NK-92 (cell line): ENCODE data around the gene SSTR4.
"Not testable (repeated sequence)": the region's sequence is repeated elsewhere in the genome, so short reads cannot be mapped to it uniquely, and the experiment has no call there.

ENCODE experiments used
- DNase-seq: peaks from one replicate; lab custom pipeline; 2025; ENCODE audit not compliant: unreplicated experiment; lab: John Stamatoyannopoulos, UW

Gene SSTR4

GRCh38 chr20:23018432-23018831 lies 16.7 kb upstream of the SSTR4 start:
- DNase-seq, result no peak

- no peak for DNase-seq
Measured at GRCh38 chr20:23018941-23019340, 16.2 kb upstream of the SSTR4 start.

- DNase-seq, result no peak
Measured at GRCh38 chr20:23019403-23019802, 15.7 kb upstream of the SSTR4 start.

DNA sequence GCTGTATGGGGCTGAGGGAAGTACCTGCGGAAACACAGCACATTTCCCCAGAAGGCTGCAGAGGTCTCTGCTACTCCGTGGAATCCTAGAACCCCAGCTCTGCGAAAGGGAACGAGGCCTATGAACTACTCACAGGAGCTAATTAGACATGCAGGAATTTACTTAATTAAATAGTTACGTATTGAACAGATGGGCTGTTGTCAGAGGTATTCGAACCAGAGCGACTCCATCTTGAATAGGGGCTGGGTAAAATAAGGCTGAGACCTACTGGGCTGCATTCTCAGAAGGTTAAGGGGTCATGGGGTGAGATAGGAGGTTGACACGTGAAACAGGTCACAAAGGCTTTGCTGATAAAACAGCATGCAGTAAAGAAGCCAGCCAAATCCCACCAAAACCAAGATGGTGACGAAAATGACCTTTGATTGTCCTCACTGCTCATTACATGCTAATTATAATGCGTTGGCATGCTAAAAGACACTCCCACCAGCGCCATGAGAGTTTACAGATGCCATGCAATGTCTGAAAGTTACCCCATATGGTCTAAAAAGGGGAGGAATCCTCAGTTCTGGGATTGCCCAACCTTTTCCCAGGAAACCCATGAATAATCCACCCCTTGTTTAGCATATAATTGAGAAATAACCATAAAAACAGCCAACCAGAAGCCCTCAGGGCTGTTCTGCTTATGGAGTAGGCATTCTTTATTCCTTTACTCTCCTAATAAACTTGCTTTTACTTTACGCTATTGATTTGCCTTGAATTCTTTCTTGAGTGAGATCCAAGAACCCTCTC lies 14.7 kb upstream of the SSTR4 start:
- DNase-seq, result no peak

DNA sequence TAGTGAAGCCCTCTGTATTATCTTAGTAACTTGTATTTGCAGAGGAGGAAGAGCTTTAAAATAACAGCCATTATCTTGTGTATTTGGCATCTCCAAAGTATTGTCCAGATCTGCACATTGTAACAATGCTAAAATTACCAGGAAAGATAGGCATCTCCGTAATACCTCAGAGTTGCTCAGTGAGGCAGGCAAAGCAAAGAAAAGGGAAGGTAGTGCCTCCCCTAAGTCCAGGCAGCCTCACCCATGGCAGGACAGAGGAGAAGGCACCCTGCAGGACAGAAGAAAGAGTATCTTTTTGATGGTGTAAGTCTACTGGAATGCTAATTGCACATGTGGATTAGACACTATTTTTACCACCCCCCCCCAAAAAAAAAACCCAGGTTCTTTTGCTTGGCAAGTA lies 13.6 kb upstream of the SSTR4 start:
- DNase-seq, result no peak

- no peak for DNase-seq
Measured at GRCh38 chr20:23021951-23022350, 13.2 kb upstream of the SSTR4 start.

GRCh38 chr20:23022849-23023248 lies 12.3 kb upstream of the SSTR4 start:
- no peak for DNase-seq

DNA sequence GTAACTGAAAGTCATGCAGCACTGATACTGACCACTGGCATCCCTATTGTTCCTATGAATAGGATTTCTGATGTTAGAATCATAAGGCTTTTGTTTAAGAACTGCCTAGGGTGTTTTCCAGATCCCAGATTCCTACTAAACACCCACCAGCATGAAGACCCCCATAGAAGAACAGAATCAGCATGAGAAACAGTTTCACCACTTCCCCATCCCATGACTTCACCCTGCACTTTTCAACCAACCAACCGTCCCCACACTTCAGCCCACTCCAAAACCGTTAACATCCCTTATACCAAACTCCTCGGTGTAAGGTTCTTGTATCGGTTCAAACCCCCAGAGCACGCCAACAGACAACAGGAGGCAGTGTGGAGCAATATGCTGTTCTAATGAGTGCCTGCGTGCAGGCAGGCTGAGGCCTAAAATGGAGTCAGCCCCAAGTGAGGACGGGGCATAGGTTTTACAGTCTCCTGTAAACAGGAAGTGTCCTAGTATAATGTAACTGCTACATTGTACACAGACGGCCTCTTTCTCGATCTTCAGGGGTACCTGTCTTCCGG lies 11.4 kb upstream of the SSTR4 start:
- no peak for DNase-seq

- DNase-seq, result no peak
Measured at GRCh38 chr20:23024701-23025100, 10.4 kb upstream of the SSTR4 start.

DNA sequence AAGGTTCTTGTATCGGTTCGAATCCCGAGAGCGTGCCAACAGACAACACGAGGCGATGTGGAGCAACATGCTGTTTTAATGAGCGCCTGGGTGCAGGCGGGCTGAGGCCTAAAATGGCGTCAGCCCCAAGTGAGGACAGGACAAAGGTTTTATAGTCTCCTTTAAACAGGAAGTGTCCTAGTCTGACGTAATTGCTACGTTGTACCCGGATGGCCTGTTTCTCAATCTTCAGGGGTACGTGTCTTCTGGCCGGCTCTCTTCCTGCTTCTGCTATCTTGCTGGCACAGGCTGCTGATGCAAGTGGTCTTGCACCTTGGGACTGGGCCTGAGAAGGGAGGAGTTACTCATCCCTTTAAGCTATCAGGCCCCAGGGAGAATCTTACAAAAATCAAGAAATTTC lies 9.6 kb upstream of the SSTR4 start:
- not testable (repeated sequence) for DNase-seq

DNA sequence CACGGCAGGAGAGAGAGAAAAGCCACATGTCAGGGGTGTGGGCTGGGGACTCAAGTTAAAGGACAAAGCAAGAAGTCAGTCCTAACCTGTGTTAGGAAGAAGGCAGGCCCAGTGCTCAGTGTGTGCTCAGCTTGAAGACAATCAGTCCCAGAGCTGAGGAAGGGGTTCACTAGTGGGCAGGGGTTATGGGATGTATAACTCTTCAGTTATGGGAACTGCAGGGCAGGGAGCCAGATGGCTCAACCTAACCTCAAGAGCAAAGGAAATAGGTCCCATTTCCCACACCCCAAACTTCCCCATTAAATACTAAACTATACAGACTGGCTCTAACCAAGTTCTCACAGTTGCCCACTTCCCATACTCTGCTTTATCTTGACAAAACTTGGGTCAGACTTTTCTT lies 7.4 kb upstream of the SSTR4 start:
- DNase-seq, result no peak

DNA sequence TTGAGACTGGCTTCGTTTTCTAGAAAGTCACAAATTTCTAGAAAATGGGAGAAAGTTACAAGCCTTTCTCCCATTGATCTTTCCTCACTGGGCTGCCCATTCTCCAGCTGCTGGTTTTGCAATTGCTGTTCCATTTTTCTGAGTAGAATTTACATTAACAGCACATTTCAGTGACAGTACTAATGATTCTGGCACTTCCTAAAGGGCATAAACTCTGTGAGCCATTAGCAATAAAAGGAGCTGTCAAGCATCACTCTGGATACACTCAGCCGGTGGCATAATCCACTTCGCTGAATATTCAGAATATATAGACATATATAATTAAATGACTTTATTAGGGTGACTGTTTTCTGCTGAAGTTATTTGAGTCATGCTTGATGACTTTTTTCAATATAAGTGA lies 6.7 kb upstream of the SSTR4 start:
- no peak for DNase-seq

DNA sequence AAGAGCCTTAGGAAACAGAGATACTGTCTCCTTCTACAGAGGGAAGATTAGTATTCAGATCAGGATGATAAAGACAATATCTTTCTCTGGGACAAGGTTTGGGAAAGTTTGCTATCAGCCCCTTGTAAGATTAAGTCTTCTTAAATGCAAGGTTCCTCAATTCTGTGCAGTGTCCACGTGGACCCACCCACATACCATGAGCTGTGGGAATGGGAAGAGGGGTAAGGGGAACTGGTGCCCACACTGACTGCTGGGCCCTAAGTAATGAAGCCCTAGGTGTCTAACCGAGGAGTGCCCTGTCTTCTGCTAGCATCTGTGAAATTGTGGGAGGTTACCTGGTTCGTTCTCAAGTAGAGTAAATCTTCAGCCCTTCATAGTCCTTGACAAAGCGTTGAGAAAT lies 5.8 kb upstream of the SSTR4 start:
- no peak for DNase-seq

DNA sequence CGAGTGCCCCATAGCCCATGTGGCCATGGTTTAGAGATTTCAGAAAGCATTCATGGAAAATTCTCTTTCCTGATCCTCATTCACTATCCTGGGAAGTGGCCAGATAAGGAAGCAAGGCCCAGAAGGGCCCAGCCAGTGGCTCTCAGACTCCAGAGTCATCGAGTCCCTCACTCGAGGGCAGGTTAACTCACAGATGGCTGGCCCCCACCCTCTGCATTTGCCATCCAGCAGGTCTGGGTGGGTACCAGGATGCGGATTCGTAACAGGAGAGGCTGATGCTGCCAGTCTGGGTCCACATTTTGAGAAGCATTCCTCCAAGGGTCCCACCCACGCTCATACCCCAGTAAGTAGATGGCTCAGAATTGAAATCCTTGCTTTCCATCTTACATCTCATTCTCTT lies 3.8 kb upstream of the SSTR4 start:
- DNase-seq, result no peak

DNA sequence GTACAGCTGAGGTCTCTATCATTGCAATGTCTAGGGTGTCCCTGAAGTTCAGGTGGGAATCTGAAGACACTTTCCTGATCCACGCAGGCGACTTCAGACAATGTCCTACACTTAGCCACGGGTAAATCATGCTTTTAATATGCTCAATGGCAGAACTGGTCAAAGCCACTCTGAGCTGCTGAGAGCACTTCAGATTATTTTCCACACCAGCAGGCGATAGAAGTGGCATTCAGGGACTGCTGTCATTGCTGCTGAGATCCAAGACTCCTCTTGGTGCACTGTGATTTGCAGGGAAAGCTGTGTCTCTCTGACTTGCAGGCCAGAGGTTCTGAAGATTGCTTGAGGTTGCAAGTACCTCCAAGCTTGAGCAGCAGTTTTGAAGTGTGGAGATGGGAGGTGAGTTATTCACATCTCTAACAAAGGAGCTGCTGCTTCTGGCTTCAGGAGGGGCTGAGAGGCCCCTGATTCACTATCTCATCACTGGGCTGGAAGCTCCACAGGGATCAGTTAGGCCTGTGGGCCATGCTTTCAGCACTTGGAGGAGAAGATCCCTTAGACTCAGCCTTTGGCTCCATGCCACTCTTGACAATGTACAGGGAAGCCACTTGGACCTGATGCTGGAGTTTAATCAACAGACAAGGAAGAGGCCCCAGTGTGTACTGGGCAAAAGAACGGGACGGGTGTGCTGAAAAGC lies 2.9 kb upstream of the SSTR4 start:
- no peak for DNase-seq

DNA sequence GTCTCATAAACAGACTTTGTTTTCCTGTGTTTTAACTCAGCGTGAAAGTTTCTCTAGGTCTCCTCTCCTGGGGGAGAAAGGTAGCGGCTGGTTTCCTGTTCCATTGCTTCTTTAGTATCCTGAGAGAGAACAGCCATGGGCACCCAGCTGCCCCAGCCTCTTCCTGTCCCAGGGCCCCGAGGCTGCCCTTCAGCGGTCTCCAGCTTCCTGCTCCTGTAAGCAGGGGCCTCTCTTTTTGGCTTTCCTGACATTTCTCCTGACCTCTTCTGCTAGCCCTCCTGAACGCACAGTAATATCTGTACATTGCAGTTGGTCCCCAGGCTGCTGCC lies 2.4 kb upstream of the SSTR4 start:
- no peak for DNase-seq

DNA sequence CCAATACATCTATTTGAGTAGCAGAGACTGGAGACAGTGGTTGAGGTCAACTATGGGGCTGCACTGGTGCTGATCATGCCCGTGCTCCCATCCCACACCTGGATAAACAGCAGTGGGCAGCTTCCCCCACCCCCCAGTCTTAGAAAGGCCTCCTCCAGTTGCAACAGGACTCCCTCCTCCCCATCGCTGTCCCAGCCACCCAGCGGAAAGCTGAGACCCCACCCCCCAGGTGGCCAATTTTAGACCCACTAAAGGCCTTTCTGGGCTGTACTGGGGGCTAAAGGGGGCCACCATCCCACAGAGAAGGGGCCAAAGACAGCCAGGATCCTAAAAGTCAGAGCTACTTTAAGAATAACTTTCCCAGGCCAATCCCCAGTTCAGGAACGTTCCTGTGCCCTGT lies 1.2 kb upstream of the SSTR4 start:
- no peak for DNase-seq

DNA sequence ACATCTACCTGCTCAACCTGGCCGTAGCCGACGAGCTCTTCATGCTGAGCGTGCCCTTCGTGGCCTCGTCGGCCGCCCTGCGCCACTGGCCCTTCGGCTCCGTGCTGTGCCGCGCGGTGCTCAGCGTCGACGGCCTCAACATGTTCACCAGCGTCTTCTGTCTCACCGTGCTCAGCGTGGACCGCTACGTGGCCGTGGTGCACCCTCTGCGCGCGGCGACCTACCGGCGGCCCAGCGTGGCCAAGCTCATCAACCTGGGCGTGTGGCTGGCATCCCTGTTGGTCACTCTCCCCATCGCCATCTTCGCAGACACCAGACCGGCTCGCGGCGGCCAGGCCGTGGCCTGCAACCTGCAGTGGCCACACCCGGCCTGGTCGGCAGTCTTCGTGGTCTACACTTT lies 619 bp downstream of the SSTR4 start:
- DNase-seq, result no peak

- no peak for DNase-seq
Measured at GRCh38 chr20:23036371-23036770, 1.3 kb downstream of the SSTR4 start.

GRCh38 chr20:23037017-23037481 lies 1.9 kb downstream of the SSTR4 start:
- no peak for DNase-seq

DNA sequence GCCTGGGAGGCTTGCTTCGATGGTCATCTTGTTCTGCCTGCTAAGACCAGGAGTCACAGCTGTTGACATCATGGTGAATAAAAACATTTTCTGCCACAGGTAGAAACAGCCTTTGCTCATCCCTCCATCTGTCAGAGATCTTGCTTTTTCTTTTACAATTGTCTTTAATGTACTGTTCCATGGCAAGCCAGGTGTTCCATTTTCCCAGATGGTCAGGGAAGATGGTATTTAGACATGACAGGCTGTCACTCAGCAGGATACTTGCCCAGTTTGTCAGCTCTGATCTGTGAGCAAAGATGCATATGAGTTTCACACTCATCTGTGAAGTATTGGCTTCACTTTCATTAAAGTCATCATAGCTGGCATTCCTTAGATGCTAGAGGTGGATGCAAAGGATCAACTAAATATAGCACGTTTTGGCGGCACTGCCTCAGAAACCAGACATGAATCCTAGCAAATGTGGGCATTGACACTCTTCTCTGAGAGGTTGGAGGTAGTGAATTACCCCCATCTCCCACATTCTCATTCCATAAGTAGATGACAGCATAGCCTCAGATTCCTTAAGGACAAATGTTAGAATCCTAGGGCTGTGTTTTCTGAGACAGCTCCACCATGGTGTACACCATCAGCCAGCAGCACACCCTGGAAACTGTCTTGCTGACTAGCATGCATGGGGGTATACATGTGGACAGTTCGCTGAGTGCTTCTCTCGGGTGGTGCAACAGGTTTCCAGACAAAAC lies 4.2 kb downstream of the SSTR4 start:
- no peak for DNase-seq
